ENCODE data around the gene GAL. TPM values are rescaled to one million over a fixed set of nuclear protein-coding genes. Genes with fewer than 3 reads are reported as not detected.

Gene GAL
- total and polyA plus RNA-seq, 2 experiments from 2014 or later = 80.9 to 691 TPM

GRCh38 chr11:68646832-68647231 lies 37.5 kb upstream of the GAL start (continued):
- TF ChIP-seq REST (IDR thresholded peaks at IDR 0.05; ENCODE audit: unreplicated experiment) (no peak), ZNF114 (CRISPR knock-in tag; IDR thresholded peaks at IDR 0.05) (no peak), POLR2AphosphoS5 (IDR thresholded peaks at IDR 0.05; ENCODE audit: low read depth) (no peak), EZH2 (IDR thresholded peaks at IDR 0.05; ENCODE audit: low read depth, unreplicated experiment) (no peak), JUNB (IDR thresholded peaks at IDR 0.05; ENCODE audit: unreplicated experiment) (no peak), STAT1 (IDR thresholded peaks at IDR 0.05; ENCODE audit: unreplicated experiment) (no peak), ETS1 (IDR thresholded peaks at IDR 0.05) (no peak), EZH2phosphoT487 (IDR thresholded peaks at IDR 0.05; ENCODE audit: unreplicated experiment) (no peak)

GRCh38 chr11:68649851-68650555 lies 34.3 kb upstream of the GAL start:
- TF ChIP-seq ZNF114 (CRISPR knock-in tag; IDR thresholded peaks at IDR 0.05) = no peak
- no peak for TF ChIP-seq NANOG (IDR thresholded peaks at IDR 0.05; ENCODE audit: borderline replicate concordance)
- no peak for TF ChIP-seq EZH2phosphoT487 (IDR thresholded peaks at IDR 0.05; ENCODE audit: unreplicated experiment)
- TF ChIP-seq CREB1 (CRISPR knock-in tag; IDR thresholded peaks at IDR 0.05; ENCODE audit: low read depth) = no peak
- no peak for TF ChIP-seq POLR2AphosphoS5 (IDR thresholded peaks at IDR 0.05; ENCODE audit: low read depth)
- no peak for TF ChIP-seq ETS1 (IDR thresholded peaks at IDR 0.05)
- no peak for TF ChIP-seq STAT1 (IDR thresholded peaks at IDR 0.05; ENCODE audit: unreplicated experiment)
- TF ChIP-seq EZH2 (IDR thresholded peaks at IDR 0.05; ENCODE audit: low read depth, unreplicated experiment) = no peak
- no peak for TF ChIP-seq JUNB (IDR thresholded peaks at IDR 0.05; ENCODE audit: unreplicated experiment)
- TF ChIP-seq ZNF331 (CRISPR knock-in tag; IDR thresholded peaks at IDR 0.05; ENCODE audit: low read depth) = no peak
- no peak for TF ChIP-seq CTCF (conservative IDR thresholded peaks at IDR 0.05; ENCODE audit: low read depth in 2 of 2)
- H3K4me1 Mint-ChIP-seq = no peaks in the 10 kb centered on the region
- no peak overlapping the region for H3K4me3 ChIP-seq

More at GRCh38 chr11:68649851-68650555, 34.3 kb upstream of the GAL start:
- Histone ChIP-seq H3K4me1 (ENCODE audit: insufficient read depth) (no peaks in the 10 kb centered on the region; the same call in 1 of the 2 replicates), H3K4me2 (no peak overlapping the region), H3K79me2 (replicated peaks; ENCODE audit: insufficient read depth) (no peaks in the 10 kb centered on the region), H3K27me3 (ENCODE audit: insufficient read depth) (no peaks in the 10 kb centered on the region), H2AFZ (peak overlapping the region; percentile 98), H3K36me3 (ENCODE audit: insufficient read depth) (no peaks in the 10 kb centered on the region), H3F3A (replicated peaks; ENCODE audit: low read depth) (no peaks in the 10 kb centered on the region), H4K20me1 (replicated peaks; ENCODE audit: insufficient read depth) (no peaks in the 10 kb centered on the region), H3K9me2 (ENCODE audit: insufficient read depth) (no peaks in the 10 kb centered on the region), H3K27ac (ENCODE audit: low read depth) (no peak overlapping the region)
- peak; percentile 51 for ATAC-seq
- H3K27me3 Mint-ChIP-seq (ENCODE audit: insufficient read depth, low read depth, poor library complexity) = peaks cover 10% of the 10 kb centered on the region
- peaks cover 29% of the 10 kb centered on the region for H3K9me3 Mint-ChIP-seq
- peak; percentile 40 for DNase-seq (ENCODE audit: low spot score)
- H3K27ac Mint-ChIP-seq = no peak overlapping the region
- H3K4me3 Mint-ChIP-seq = no peak overlapping the region
- H3K36me3 Mint-ChIP-seq (ENCODE audit: low read depth) = peaks cover 14% of the 10 kb centered on the region; the same call in 2 of the 3 replicates

Measured in GM23338 (cell line).